SU-DHL-6 (cell line): ENCODE measurements around the gene URI1.

Experiments used
- EZH2phosphoT487 ChIP-seq: fragments of 200-600 bp; sonication (generic), shearing (Covaris generic); conservative IDR thresholded peaks from 2 replicates; pipeline ENCODE4 v1.6.1; 2018; ENCODE audit warnings: mild to moderate bottlenecking, antibody characterized with exemption, low read length, moderate library complexity, mixed read lengths
- TF ChIP-seq, protein P1 (sequence below): fragments of 200-600 bp; sonication (generic); IDR thresholded peaks from one replicate; pipeline ENCODE4 v1.5.1; 2017; ENCODE audit warnings: antibody characterized with exemption, mild to moderate bottlenecking, low read length, moderate library complexity; ENCODE audit not compliant: insufficient read depth, poor library complexity, severe bottlenecking

DNA sequence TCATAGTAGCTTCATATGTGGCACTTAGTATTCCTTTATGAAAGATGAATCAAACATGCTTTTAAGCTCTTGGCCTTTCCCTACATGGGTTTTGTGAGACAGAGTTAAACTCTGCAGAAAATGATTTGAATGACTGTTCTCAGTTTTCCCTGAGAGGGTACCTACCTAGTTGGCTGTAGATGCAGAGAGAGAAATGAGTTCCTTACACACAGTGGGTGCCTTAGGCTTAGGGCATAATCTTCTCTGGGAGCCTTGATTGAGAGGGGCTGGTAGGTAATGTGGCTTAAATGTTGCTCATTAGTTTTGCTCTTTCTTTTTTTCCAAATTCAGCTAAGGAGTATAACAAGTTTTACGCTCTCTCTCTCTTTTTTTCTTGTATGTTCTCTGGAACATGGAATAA lies 3.0 kb downstream of the URI1 start:
- TF ChIP-seq, protein P1, sequence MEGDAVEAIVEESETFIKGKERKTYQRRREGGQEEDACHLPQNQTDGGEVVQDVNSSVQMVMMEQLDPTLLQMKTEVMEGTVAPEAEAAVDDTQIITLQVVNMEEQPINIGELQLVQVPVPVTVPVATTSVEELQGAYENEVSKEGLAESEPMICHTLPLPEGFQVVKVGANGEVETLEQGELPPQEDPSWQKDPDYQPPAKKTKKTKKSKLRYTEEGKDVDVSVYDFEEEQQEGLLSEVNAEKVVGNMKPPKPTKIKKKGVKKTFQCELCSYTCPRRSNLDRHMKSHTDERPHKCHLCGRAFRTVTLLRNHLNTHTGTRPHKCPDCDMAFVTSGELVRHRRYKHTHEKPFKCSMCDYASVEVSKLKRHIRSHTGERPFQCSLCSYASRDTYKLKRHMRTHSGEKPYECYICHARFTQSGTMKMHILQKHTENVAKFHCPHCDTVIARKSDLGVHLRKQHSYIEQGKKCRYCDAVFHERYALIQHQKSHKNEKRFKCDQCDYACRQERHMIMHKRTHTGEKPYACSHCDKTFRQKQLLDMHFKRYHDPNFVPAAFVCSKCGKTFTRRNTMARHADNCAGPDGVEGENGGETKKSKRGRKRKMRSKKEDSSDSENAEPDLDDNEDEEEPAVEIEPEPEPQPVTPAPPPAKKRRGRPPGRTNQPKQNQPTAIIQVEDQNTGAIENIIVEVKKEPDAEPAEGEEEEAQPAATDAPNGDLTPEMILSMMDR: no peak
- TF ChIP-seq EZH2phosphoT487: no peak
